ENCODE measurements around the gene L1TD1.
"Not testable (repeated sequence)": the region's sequence is repeated elsewhere in the genome, so short reads cannot be mapped to it uniquely, and the experiment has no call there.

L1TD1 gene

DNA sequence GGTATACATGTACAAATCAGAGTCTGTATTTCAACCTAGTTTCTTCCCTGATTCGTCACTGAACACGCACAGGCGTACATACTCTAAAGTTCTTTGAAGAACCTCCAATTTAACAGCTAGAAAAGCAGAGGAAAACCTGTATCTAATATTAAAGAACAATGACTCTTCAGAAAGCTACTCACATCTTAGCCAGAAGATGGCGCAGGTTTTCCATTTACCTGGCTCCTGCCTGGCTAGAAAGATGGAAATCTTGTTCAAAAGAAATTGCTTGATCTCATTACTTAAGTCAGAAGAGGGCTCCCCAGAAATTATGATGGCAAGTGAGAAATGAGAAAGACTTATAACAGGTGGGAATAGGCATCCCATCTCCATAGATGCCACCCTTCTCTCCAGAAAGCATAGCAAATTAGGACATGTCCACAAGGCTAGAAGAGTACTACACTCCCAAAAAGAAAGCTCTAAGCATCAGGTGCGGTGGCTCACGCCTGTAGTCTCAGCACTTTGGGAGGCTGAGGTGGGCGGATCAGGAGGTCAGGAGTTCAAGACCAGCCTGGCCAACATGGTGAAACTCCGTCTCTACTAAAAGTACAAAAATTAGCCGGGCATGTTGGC, 19.0 kb upstream of the L1TD1 start:
- Histone ChIP-seq H3K4me1 (ENCODE audit: insufficient read depth, poor library complexity, severe bottlenecking) (peaks cover 2% of the 10 kb centered on the region), H3K27me3 (ENCODE audit: insufficient read depth, poor library complexity, severe bottlenecking) (no peaks in the 10 kb centered on the region), H3K36me3 (ENCODE audit: low read depth) (no peaks in the 10 kb centered on the region), H3K27ac (ENCODE audit: poor library complexity, severe bottlenecking) (no peak overlapping the region), H3K9me3 (ENCODE audit: severe bottlenecking) (no peaks in the 10 kb centered on the region), H3K4me3 (ENCODE audit: severe bottlenecking) (no peak overlapping the region)
- ATAC-seq (ENCODE audit: low read depth) (peak; percentile 56; the same call in 2 of the 3 replicates), DNase-seq (ENCODE audit: low spot score) (no peak)
- TF ChIP-seq CTCF (IDR thresholded peaks at IDR 0.05; ENCODE audit: poor library complexity, severe bottlenecking) = peak; percentile 88

- H3K4me1 ChIP-seq (ENCODE audit: insufficient read depth, poor library complexity, severe bottlenecking) = peaks cover 2% of the 10 kb centered on the region
- no peak for TF ChIP-seq CTCF (IDR thresholded peaks at IDR 0.05; ENCODE audit: poor library complexity, severe bottlenecking)
- no peak overlapping the region for H3K4me3 ChIP-seq (ENCODE audit: severe bottlenecking)
- ATAC-seq (ENCODE audit: low read depth) (no peak), DNase-seq (ENCODE audit: low spot score) (no peak)
- H3K36me3 ChIP-seq (ENCODE audit: low read depth) = no peaks in the 10 kb centered on the region
- no peaks in the 10 kb centered on the region for H3K27me3 ChIP-seq (ENCODE audit: insufficient read depth, poor library complexity, severe bottlenecking)
- no peak overlapping the region for H3K27ac ChIP-seq (ENCODE audit: poor library complexity, severe bottlenecking)
- H3K9me3 ChIP-seq (ENCODE audit: severe bottlenecking) = no peaks in the 10 kb centered on the region
Measured at GRCh38 chr1:62176597-62177312, 17.9 kb upstream of the L1TD1 start.

DNA sequence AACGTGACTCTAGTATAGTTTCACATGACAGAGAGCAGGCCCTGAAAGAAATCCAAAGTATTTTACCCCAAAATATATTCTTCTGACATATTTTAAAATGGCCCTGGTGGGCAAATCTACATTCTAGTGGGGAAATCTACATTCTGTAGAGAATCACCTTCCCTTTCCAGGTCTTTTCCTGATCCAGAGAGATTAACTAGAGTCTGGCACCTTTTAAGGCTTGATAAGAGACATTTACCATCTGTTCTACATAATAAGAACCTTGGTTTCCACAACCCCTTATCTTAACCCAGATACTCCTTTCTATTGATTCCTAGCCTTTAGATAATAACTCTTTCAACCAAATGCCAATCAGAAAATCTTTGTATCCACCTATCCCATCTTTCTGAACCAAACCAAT, 17.0 kb upstream of the L1TD1 start:
- H3K36me3 ChIP-seq (ENCODE audit: low read depth) = no peaks in the 10 kb centered on the region
- H3K4me3 ChIP-seq (ENCODE audit: severe bottlenecking) = no peak overlapping the region
- no peaks in the 10 kb centered on the region for H3K27me3 ChIP-seq (ENCODE audit: insufficient read depth, poor library complexity, severe bottlenecking)
- H3K4me1 ChIP-seq (ENCODE audit: insufficient read depth, poor library complexity, severe bottlenecking) = peaks cover 2% of the 10 kb centered on the region
- DNase-seq (ENCODE audit: low spot score) (no peak), ATAC-seq (ENCODE audit: low read depth) (no peak)
- no peaks in the 10 kb centered on the region for H3K9me3 ChIP-seq (ENCODE audit: severe bottlenecking)
- H3K27ac ChIP-seq (ENCODE audit: poor library complexity, severe bottlenecking) = no peak overlapping the region
- TF ChIP-seq CTCF (IDR thresholded peaks at IDR 0.05; ENCODE audit: poor library complexity, severe bottlenecking) = no peak

DNA sequence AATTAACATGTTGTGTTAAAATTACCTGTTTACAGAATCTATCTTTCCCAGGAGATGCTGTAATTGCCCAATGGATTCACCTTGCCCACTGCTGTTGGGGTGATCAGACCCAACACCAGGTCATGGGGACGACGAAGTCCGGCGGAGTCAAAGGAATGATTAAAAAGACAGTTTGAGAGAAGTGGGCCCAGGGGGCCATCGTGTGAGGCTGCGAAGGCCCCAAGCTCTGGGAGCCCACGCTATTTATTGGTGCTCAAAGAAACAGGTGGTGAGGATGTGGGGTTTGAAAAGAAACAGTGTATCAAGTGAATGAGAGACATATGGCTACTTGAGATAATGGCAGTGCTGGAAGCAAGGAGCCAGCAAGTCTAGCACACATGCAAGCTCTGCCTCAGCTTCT, 16.3 kb upstream of the L1TD1 start:
- H3K4me1 ChIP-seq (ENCODE audit: insufficient read depth, poor library complexity, severe bottlenecking) = peaks cover 2% of the 10 kb centered on the region
- H3K27me3 ChIP-seq (ENCODE audit: insufficient read depth, poor library complexity, severe bottlenecking) = no peaks in the 10 kb centered on the region
- no peak overlapping the region for H3K4me3 ChIP-seq (ENCODE audit: severe bottlenecking)
- no peak for TF ChIP-seq CTCF (IDR thresholded peaks at IDR 0.05; ENCODE audit: poor library complexity, severe bottlenecking)
- H3K27ac ChIP-seq (ENCODE audit: poor library complexity, severe bottlenecking) = no peak overlapping the region
- no peak for ATAC-seq (ENCODE audit: low read depth)
- no peaks in the 10 kb centered on the region for H3K9me3 ChIP-seq (ENCODE audit: severe bottlenecking)
- no peak for DNase-seq (ENCODE audit: low spot score)
- H3K36me3 ChIP-seq (ENCODE audit: low read depth) = no peaks in the 10 kb centered on the region

DNA sequence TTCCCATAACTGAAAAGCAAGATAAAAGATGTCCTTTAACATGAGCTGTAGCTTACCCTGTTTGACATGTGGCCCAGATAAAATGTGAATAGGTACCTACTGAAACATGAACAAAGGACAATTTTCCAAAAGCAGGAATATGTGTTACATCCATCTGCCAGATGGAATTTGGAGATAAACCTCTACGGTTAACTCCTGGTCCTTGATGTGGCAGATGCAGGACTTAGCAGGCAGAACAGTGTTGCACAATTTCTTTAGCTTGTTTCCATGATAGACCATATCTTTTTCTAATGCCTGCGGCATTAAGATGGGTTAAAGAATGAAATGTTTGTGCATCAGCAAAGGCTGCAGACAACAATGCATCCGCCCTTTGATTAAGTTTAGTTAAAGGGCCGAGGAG, 14.6 kb upstream of the L1TD1 start:
- not testable (repeated sequence) for H3K4me1 ChIP-seq (ENCODE audit: insufficient read depth, poor library complexity, severe bottlenecking); H3K36me3 ChIP-seq (ENCODE audit: low read depth); H3K9me3 ChIP-seq (ENCODE audit: severe bottlenecking); ATAC-seq (ENCODE audit: low read depth); H3K27me3 ChIP-seq (ENCODE audit: insufficient read depth, poor library complexity, severe bottlenecking); H3K27ac ChIP-seq (ENCODE audit: poor library complexity, severe bottlenecking); H3K4me3 ChIP-seq (ENCODE audit: severe bottlenecking); DNase-seq (ENCODE audit: low spot score)
